A673 (cell line): ENCODE data around the gene TAF5L. TPM values are rescaled to one million over a fixed set of nuclear protein-coding genes. Genes with fewer than 3 reads are reported as not detected.

Source experiments
- BruUV-seq: library from RNA; stranded (reverse); fragments of 400-500 nt; replicated peaks from 2 replicates; lab custom pipeline; 2021; lab: Mats Ljungman, UMichigan
- CTCF ChIA-PET: fragments of 300-600 bp; sonication (Branson Sonifier 250); formaldehyde crosslinking; loops from one replicate; lab custom pipeline; 2022; ENCODE audit warnings: antibody characterized with exemption; lab: Charles Lee
- POLR2A ChIA-PET: fragments of 300-600 bp; sonication (Branson Sonifier 250); formaldehyde crosslinking; loops from one replicate; lab custom pipeline; 2022; ENCODE audit warnings: antibody characterized with exemption; ENCODE audit not compliant: low non-redundant PET; lab: Charles Lee
- DNase-seq: peaks from one replicate; pipeline ENCODE4 v3.0.0-alpha.2; 2015; ENCODE audit warnings: low spot score
- H3K27ac ChIP-seq: fragments of 200-600 bp; sonication (generic); 2 replicates; pipeline ENCODE4 v1.5.1; 2016; ENCODE audit warnings: mixed run types, low read depth, mild to moderate bottlenecking, mixed read lengths, antibody characterized with exemption, low read length; ENCODE audit not compliant: poor library complexity, severe bottlenecking
- H3K27me3 ChIP-seq: fragments of 200-600 bp; sonication (generic); replicated peaks from 2 replicates; pipeline ENCODE4 v1.6.1; 2017; ENCODE audit warnings: mixed run types, low read depth, mild to moderate bottlenecking, mixed read lengths, antibody characterized with exemption, low read length; ENCODE audit not compliant: insufficient read depth, poor library complexity
- H3K36me3 ChIP-seq: fragments of 200-600 bp; sonication (generic); 2 replicates; pipeline ENCODE4 v1.6.1; 2016; ENCODE audit warnings: mixed run types, mild to moderate bottlenecking, mixed read lengths, antibody characterized with exemption, low read length; ENCODE audit not compliant: insufficient read depth, poor library complexity, severe bottlenecking
- H3K4me1 ChIP-seq: fragments of 200-600 bp; sonication (generic); 2 replicates; pipeline ENCODE4 v1.6.1; 2017; ENCODE audit warnings: mixed run types, mild to moderate bottlenecking, mixed read lengths, antibody characterized with exemption, low read length; ENCODE audit not compliant: insufficient read depth, poor library complexity, severe bottlenecking
- H3K4me3 ChIP-seq: fragments of 200-600 bp; sonication (generic); 2 replicates; pipeline ENCODE4 v1.5.1; 2016; ENCODE audit warnings: low read depth, mixed run types, mild to moderate bottlenecking, mixed read lengths, low read length; ENCODE audit not compliant: poor library complexity, severe bottlenecking
- H3K9me3 ChIP-seq: fragments of 200-600 bp; sonication (generic); 2 replicates; pipeline ENCODE4 v1.6.1; 2016; ENCODE audit warnings: mixed run types, low read depth, mild to moderate bottlenecking, mixed read lengths, antibody characterized with exemption, low read length; ENCODE audit not compliant: poor library complexity, severe bottlenecking
- CTCF ChIP-seq: fragments of 300-800, 200-600 bp; sonication (generic); conservative IDR thresholded peaks from 2 replicates; pipeline ENCODE4 v1.5.1; 2017; ENCODE audit warnings: low read depth, mild to moderate bottlenecking, antibody characterized with exemption, low read length, moderate library complexity, mixed read lengths
- EZH2 ChIP-seq: fragments of 200-600 bp; sonication (generic); IDR thresholded peaks from 2 replicates; pipeline ENCODE4 v1.6.1; 2017; ENCODE audit warnings: borderline replicate concordance, low read depth, mild to moderate bottlenecking, mixed read lengths, antibody characterized with exemption, low read length; ENCODE audit not compliant: poor library complexity, severe bottlenecking
- intact Hi-C: fragments of 100-400 bp; cut with micrococcal nuclease; formaldehyde crosslinking; loops from one replicate; pipeline ENCODE4 v1.10.0; 2022; ENCODE audit not compliant: unreplicated experiment
- total RNA-seq: library from RNA; stranded (reverse); gene quantifications from 2 replicates; pipeline ENCODE4 v1.2.3, GENCODE V29; 2021

TAF5L gene
- total RNA-seq, 1 experiment from 2014 or later = 33.4 TPM

- BruUV-seq = no TSS peak
- Histone ChIP-seq H3K4me3 (no peak overlapping the region), H3K9me3 (no peaks in the 10 kb centered on the region), H3K4me1 (peaks cover 15% of the 10 kb centered on the region), H3K27me3 (no peaks in the 10 kb centered on the region), H3K36me3 (peaks cover 42% of the 10 kb centered on the region), H3K27ac (no peak overlapping the region)
- intact Hi-C loops = no loop called here
- ChIA-PET POLR2A (no interaction called here), CTCF (interaction anchor here (0.6 kb wide), 1 partner anchor 424 kb away, joined by 3 read pairs; no protein-coding TSS in a partner anchor)
- no peak for DNase-seq
- TF ChIP-seq EZH2 (no peak), CTCF (no peak)
Measured at GRCh38 chr1:229655781-229656180, 29.9 kb upstream of the TAF5L start.

GRCh38 chr1:229653420-229653819, 27.5 kb upstream of the TAF5L start:
- Histone ChIP-seq H3K9me3 (no peaks in the 10 kb centered on the region), H3K4me1 (peaks cover 15% of the 10 kb centered on the region), H3K36me3 (peaks cover 49% of the 10 kb centered on the region), H3K4me3 (no peak overlapping the region), H3K27me3 (no peaks in the 10 kb centered on the region), H3K27ac (no peak overlapping the region)
- DNase-seq = no peak
- no TSS peak for BruUV-seq
- POLR2A ChIA-PET = no interaction called here
- CTCF ChIA-PET = no interaction called here
- intact Hi-C loops = no loop called here
- TF ChIP-seq CTCF (no peak), EZH2 (no peak)

GRCh38 chr1:229651546-229651945, 25.6 kb upstream of the TAF5L start:
- BruUV-seq = no TSS peak
- ChIA-PET CTCF (no interaction called here), POLR2A (no interaction called here)
- H3K9me3 ChIP-seq = no peaks in the 10 kb centered on the region
- intact Hi-C loops = no loop called here
- TF ChIP-seq CTCF = no peak
- TF ChIP-seq EZH2 = no peak
- peaks cover 12% of the 10 kb centered on the region for H3K4me1 ChIP-seq
- no peak overlapping the region for H3K27ac ChIP-seq
- H3K36me3 ChIP-seq = peaks cover 67% of the 10 kb centered on the region
- H3K4me3 ChIP-seq = no peak overlapping the region
- DNase-seq = no peak
- no peaks in the 10 kb centered on the region for H3K27me3 ChIP-seq
